ENCODE measurements around the gene ZNF91. TPM values are rescaled to one million over a fixed set of nuclear protein-coding genes. Genes with fewer than 3 reads are reported as not detected.

Gene ZNF91
- total and polyA plus RNA-seq, 9 of the 15 experiments (the other 6 are each of a cell fraction or from before 2014, with no cell fraction given) = 1.0 to 6.7 (median 3.2) TPM

DNA sequence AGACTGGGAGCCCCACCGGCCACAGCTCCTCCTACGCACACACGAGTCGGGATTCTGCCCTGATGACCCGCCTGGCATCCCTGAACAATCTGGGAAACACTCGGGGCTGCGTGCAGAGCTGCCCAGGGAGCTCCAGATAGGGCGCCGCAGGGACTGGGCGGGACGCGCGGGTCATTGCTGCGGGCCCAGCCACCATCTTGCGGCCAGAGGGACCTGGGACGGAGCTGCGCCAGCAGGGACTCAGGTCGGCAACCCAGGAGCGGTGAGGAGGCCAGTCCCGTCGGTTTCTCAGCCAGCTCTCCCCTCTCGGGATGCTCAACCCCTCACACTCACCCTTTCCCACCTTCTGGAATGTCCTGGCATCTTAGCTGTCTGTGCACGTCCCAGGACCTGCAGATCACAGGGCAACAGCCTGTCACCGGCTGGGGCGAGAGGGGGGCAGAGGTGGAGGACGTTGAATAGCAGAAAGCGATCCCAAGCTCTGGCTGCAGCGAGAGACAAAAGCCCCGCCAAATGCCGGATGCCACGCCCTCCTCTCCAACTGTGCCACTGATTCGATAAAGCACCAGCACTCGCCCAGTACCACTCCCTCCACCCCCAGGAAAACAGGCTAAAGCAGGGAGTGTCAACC lies 20.4 kb upstream of the ZNF91 start (continued):
- TF ChIP-seq RFX5 (IDR thresholded peaks at IDR 0.05; ENCODE audit: low read depth, low read length) (no peak), GTF2E2 (tag; IDR thresholded peaks at IDR 0.05) (no peak), ZNF79 (CRISPR knock-in tag; IDR thresholded peaks at IDR 0.05; ENCODE audit: low read depth) (no peak), ZNF124 (CRISPR knock-in tag; IDR thresholded peaks at IDR 0.05) (no peak), ZNF699 (CRISPR knock-in tag; IDR thresholded peaks at IDR 0.05; ENCODE audit: insufficient replicate concordance) (no peak)

GRCh38 chr19:23415034-23415433 lies 19.8 kb upstream of the ZNF91 start:
- Histone ChIP-seq H4K20me1 (replicated peaks; ENCODE audit: control insufficient read depth, insufficient read depth, low read length) (no peaks in the 10 kb centered on the region), H3K27me3 (ENCODE audit: control insufficient read depth in 2 of 2, insufficient read depth in 2 of 2, low read length in 2 of 2) (no peaks in the 10 kb centered on the region), H3K36me3 (ENCODE audit: control insufficient read depth, insufficient read depth, low read length) (no peaks in the 10 kb centered on the region), H3K9ac (ENCODE audit: insufficient read depth in 1 of 2, low read depth in 2 of 2, low read length in 2 of 2) (no peak overlapping the region), H3K27ac (ENCODE audit: extremely low read depth, low read depth, low read length) (no peak overlapping the region), H3K4me3 (no peak overlapping the region), H2AFZ (ENCODE audit: low read depth, low read length) (no peak overlapping the region), H3K9me1 (ENCODE audit: control insufficient read depth, insufficient read depth, low read length) (no peaks in the 10 kb centered on the region), H3K4me1 (replicated peaks in 1 of 2; ENCODE audit: control insufficient read depth in 2 of 2, insufficient read depth in 2 of 2, low read length in 2 of 2) (no peaks in the 10 kb centered on the region), H3K9me3 (replicated peaks; ENCODE audit: control insufficient read depth, insufficient read depth, low read depth, low read length) (no peaks in the 10 kb centered on the region; the same call in 1 of the 2 replicates), H3K79me2 (ENCODE audit: control insufficient read depth, insufficient read depth, low read length) (no peaks in the 10 kb centered on the region), H3K4me2 (ENCODE audit: insufficient read depth, low read length) (no peak overlapping the region)
- ChIA-PET CTCF (ENCODE audit: low intra/inter-chr PET ratio) (no interaction called here), POLR2A (no interaction called here)
- BruUV-seq (replicated peaks) = no TSS peak
- in situ Hi-C loops (cut with MboI) (no loop called here), intact Hi-C loops (cut with micrococcal nuclease) (no loop called here)
- FAIRE-seq (no peak), DNase-seq (ENCODE audit: extremely low read depth in 1 of 4, low spot score in 3 of 4) (no peak), ATAC-seq (no peak)
- WGBS (ENCODE audit: insufficient coverage, low coverage, missing lambda C conversion rate) = 0% methylated on average over 13 of the region's 13 CpGs
- no peak for TF ChIP-seq NCOA2 (IDR thresholded peaks at IDR 0.05; ENCODE audit: partially characterized antibody in 2 of 2)
- no peak for TF ChIP-seq PHB (CRISPR knock-in tag; IDR thresholded peaks at IDR 0.05)
- TF ChIP-seq POU5F1 (IDR thresholded peaks at IDR 0.05; ENCODE audit: borderline replicate concordance, low read depth, low read length, partially characterized antibody) = no peak
- no peak for TF ChIP-seq SIN3A (IDR thresholded peaks at IDR 0.05; ENCODE audit: borderline replicate concordance in 2 of 2, control insufficient read depth in 1 of 2, low read depth in 2 of 2, low read length in 2 of 2)
- no peak for TF ChIP-seq SMAD2 (IDR thresholded peaks at IDR 0.05; ENCODE audit: low read depth, low read length)
- TF ChIP-seq, protein P1, sequence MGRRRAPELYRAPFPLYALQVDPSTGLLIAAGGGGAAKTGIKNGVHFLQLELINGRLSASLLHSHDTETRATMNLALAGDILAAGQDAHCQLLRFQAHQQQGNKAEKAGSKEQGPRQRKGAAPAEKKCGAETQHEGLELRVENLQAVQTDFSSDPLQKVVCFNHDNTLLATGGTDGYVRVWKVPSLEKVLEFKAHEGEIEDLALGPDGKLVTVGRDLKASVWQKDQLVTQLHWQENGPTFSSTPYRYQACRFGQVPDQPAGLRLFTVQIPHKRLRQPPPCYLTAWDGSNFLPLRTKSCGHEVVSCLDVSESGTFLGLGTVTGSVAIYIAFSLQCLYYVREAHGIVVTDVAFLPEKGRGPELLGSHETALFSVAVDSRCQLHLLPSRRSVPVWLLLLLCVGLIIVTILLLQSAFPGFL (CRISPR knock-in tag; IDR thresholded peaks at IDR 0.05) = no peak
- TF ChIP-seq PRMT5 (CRISPR knock-in tag; IDR thresholded peaks at IDR 0.05) = no peak
- no peak for TF ChIP-seq TBL1XR1 (IDR thresholded peaks at IDR 0.05; ENCODE audit: low read length in 2 of 2)
- TF ChIP-seq SRSF3 (IDR thresholded peaks at IDR 0.05; ENCODE audit: insufficient read depth, low read length) = no peak
- TF ChIP-seq FOXO4 (CRISPR knock-in tag; IDR thresholded peaks at IDR 0.05) = no peak
- TF ChIP-seq RFX1 (IDR thresholded peaks at IDR 0.05) = no peak
- TF ChIP-seq, protein P2, sequence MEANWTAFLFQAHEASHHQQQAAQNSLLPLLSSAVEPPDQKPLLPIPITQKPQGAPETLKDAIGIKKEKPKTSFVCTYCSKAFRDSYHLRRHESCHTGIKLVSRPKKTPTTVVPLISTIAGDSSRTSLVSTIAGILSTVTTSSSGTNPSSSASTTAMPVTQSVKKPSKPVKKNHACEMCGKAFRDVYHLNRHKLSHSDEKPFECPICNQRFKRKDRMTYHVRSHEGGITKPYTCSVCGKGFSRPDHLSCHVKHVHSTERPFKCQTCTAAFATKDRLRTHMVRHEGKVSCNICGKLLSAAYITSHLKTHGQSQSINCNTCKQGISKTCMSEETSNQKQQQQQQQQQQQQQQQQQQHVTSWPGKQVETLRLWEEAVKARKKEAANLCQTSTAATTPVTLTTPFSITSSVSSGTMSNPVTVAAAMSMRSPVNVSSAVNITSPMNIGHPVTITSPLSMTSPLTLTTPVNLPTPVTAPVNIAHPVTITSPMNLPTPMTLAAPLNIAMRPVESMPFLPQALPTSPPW (CRISPR knock-in tag; IDR thresholded peaks at IDR 0.05) = no peak
- TF ChIP-seq MECOM (CRISPR knock-in tag; IDR thresholded peaks at IDR 0.05) = no peak
- no peak for TF ChIP-seq POLR2G (IDR thresholded peaks at IDR 0.05; ENCODE audit: low read depth, low read length)

Data from K562 (cell line).